Peyer's patch (tissue), 4 donors: ENCODE results near the gene RAB17.
A peak's percentile ranks its signal among the peaks of the same experiment; 100 is the strongest.

Experiments used
- POLR2A ChIP-seq, 2 donors: fragments of 450-650 bp; IDR thresholded peaks; one replicate each; pipeline ENCODE4 v1.5.1; 2017; ENCODE audit warnings: antibody characterized with exemption in 2 of 2, mild to moderate bottlenecking in 2 of 2, moderate library complexity in 2 of 2
- TF ChIP-seq, protein P1 (sequence below), 6 experiments: fragments of 450-650 bp in 4 of 6; fragments of 200-600 bp in 2 of 6; sonication (generic) in 1 of 6; IDR thresholded peaks; one replicate each; pipeline ENCODE4 v1.5.1; 2017 to 2019; ENCODE audit warnings: antibody characterized with exemption in 6 of 6, mild to moderate bottlenecking in 3 of 6, moderate library complexity in 1 of 6

DNA sequence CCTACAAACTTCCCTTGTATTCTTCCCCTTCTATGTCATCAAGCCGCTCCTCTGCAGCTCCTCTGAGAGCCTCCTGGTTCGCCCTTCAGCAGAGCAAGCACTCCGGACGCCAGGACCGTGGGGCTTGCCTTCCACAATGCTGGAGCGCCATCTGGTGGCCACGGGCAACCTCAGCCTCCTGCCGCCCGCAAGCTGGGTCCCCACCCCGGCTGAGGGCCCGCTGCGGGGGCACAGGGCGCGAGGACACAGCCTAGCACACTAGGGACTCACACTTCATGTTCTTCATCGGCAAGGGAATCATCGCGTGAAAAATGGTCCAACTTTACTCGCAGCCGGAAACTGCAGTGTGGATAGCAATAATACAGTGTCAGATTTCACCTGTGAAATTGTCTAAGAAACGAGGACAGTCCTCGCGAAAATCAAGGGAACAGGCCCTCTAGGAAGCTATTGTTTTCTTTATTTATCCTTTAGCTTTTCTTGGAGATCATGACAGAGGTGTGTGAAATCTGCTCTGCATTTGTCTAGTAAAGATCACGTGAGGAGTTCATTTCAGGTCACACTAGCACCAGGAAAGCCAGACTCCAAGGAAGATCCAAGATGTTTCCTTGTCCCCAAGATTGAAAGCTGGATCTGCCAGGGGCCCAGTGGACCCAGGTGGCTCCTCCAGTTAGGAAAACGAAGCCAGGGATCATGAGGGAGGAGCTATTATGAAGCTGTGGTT is 18.4 kb downstream of the RAB17 start:
- TF ChIP-seq, protein P1, sequence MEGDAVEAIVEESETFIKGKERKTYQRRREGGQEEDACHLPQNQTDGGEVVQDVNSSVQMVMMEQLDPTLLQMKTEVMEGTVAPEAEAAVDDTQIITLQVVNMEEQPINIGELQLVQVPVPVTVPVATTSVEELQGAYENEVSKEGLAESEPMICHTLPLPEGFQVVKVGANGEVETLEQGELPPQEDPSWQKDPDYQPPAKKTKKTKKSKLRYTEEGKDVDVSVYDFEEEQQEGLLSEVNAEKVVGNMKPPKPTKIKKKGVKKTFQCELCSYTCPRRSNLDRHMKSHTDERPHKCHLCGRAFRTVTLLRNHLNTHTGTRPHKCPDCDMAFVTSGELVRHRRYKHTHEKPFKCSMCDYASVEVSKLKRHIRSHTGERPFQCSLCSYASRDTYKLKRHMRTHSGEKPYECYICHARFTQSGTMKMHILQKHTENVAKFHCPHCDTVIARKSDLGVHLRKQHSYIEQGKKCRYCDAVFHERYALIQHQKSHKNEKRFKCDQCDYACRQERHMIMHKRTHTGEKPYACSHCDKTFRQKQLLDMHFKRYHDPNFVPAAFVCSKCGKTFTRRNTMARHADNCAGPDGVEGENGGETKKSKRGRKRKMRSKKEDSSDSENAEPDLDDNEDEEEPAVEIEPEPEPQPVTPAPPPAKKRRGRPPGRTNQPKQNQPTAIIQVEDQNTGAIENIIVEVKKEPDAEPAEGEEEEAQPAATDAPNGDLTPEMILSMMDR (IDR thresholded peaks at IDR 0.05), result peak; percentile 70 to 99 (median 98)
- no peak for TF ChIP-seq POLR2A (IDR thresholded peaks at IDR 0.05)
